Sciatic nerve (tissue), 2 donors: ENCODE measurements around the gene PTPRG. TPM values are rescaled to one million over a fixed set of nuclear protein-coding genes. Genes with fewer than 3 reads are reported as not detected.
"Not testable (repeated sequence)": the region's sequence is repeated elsewhere in the genome, so short reads cannot be mapped to it uniquely, and the experiment has no call there.

Source experiments
- ATAC-seq: fragments of 200-7000 bp; cut with Tn5 transposase; one replicate; pipeline ENCODE4 v1.9.1; 2020; ENCODE audit warnings: mild to moderate bottlenecking, moderate library complexity
- DNase-seq: peaks from one replicate; pipeline ENCODE4 v3.0.0-alpha.2; 2020; ENCODE audit warnings: low spot score
- intact Hi-C: fragments of 100-400 bp; cut with DNase I; formaldehyde crosslinking; loops from one replicate; pipeline ENCODE4 v1.14.2; 2022
- total RNA-seq: library from RNA; stranded (reverse); fragmentation: NEBNext Ultra II Directional; extraction: Animal tissue kit (Norgen Biotek cat#: 25700); gene quantifications from one replicate; pipeline ENCODE4 v1.2.1, GENCODE V29; 2021
- donor health status: DM: no; HTN: no; CAD: no.
- donor health status: DM: no; HTN: no; CAD: no.

The PTPRG gene
- total RNA-seq, 1 donor from 2014 or later: 67.7 TPM

- ATAC-seq (no peak), DNase-seq (no peak)
- intact Hi-C loops: no loop called here
Measured at GRCh38 chr3:61730056-61730455, 168.7 kb downstream of the PTPRG start.

GRCh38 chr3:61730577-61731231, 169.3 kb downstream of the PTPRG start:
- ATAC-seq: no peak
- intact Hi-C loops: no loop called here
- no peak for DNase-seq

- intact Hi-C loops: no loop called here
- DNase-seq (no peak), ATAC-seq (no peak)
Measured at GRCh38 chr3:61733000-61733399, 171.6 kb downstream of the PTPRG start.

GRCh38 chr3:61733876-61734275, 172.5 kb downstream of the PTPRG start:
- ATAC-seq (peak; percentile 65), DNase-seq (no peak)
- intact Hi-C loops: loop anchor here (2.0 kb wide), 1 partner anchor 49 kb away; no protein-coding TSS in a partner anchor

- DNase-seq (no peak), ATAC-seq (peak; percentile 40)
- intact Hi-C loops: loop anchor here (2.0 kb wide), 1 partner anchor 50 kb away; no protein-coding TSS in a partner anchor
Measured at GRCh38 chr3:61734749-61735686, 173.6 kb downstream of the PTPRG start.

DNA sequence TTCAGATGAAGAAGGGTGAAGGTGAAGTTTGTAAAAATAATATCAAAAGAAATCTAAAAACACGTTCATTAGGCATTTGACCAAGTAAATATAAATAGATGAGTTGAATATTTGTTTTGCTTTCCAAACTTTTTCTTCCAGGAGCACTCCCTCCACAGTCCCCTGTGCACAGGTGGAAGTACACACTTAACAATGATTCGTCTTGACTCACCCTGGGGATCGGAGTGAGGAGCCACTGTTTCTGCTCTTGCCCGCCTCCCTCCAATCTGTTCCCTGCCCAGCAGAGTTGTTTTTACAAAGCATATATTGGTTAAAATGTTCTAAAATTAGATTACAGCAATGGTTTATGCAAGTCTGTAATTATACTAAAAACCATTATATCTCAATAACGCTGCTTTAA, 175.1 kb downstream of the PTPRG start:
- ATAC-seq (no peak), DNase-seq (no peak)
- intact Hi-C loops: no loop called here

DNA sequence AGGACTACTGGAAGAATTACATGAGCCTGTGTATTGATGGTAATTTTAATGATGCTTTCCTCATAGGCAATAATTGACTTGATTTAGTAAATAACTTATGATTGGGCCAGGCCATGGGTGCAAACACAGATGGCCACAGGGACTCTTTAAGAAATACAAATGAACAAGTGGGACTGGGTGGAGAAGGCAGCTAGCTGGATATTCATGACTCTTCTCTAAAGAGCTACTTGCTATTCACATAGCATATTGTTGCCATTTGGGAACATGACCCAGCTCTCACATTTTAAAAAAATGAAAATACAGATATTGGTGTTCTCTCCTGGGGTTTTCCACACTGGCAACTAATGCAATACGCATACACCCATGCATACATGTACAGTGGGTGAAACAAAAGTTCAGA, 178.3 kb downstream of the PTPRG start:
- intact Hi-C loops: loop anchor here (5.0 kb wide), 1 partner anchor 1183 kb away; no protein-coding TSS in a partner anchor
- ATAC-seq (no peak), DNase-seq (no peak)

GRCh38 chr3:61740494-61740893, 179.1 kb downstream of the PTPRG start:
- DNase-seq: no peak
- ATAC-seq: no peak
- intact Hi-C loops: loop anchor here (5.0 kb wide), 1 partner anchor 1182 kb away; no protein-coding TSS in a partner anchor

DNA sequence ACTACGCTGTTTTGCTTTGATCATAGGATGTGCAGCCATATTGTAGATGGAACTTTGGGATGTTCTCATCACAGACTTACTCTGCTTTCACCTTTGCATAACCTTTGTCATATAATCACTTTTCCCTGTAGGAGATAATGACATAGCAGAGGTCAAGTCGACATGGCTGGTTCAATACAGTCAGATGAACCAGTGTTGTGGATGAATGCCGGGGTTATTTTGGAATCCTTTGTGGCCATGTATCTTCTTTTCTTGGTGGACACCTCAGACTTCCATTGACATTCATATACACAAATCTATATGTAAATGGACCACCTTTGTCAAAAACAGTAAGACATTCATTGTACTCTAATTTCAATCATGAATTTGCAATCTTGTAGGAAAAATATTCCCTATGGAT, 180.2 kb downstream of the PTPRG start:
- DNase-seq (no peak), ATAC-seq (no peak)
- intact Hi-C loops: loop anchor here (5.0 kb wide), 1 partner anchor 1181 kb away; no protein-coding TSS in a partner anchor

GRCh38 chr3:61742006-61742405, 180.6 kb downstream of the PTPRG start:
- DNase-seq: no peak
- intact Hi-C loops: loop anchor here (5.0 kb wide), 1 partner anchor 1180 kb away; no protein-coding TSS in a partner anchor
- no peak for ATAC-seq

DNA sequence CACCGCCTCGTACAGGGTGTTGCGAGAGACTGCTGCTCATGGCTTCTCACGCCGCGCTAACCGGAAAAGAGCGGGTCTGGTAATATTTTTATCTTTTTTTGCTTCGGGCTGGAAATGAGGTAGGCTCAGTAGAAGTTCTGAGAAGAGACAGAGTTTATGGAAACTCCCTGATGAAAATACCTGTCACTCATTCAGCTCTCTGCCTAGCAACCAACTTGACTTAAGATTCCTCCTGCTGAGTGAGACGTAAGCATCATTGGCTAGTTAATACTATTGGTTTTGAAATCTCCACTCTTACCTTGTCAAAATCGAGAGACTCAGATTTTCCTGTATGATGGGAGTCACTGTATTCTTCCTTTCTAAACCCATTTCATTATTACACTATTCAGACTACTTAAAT, 181.7 kb downstream of the PTPRG start:
- intact Hi-C loops: loop anchor here (5.0 kb wide), 1 partner anchor 1179 kb away; no protein-coding TSS in a partner anchor
- ATAC-seq: no peak
- DNase-seq: no peak

DNA sequence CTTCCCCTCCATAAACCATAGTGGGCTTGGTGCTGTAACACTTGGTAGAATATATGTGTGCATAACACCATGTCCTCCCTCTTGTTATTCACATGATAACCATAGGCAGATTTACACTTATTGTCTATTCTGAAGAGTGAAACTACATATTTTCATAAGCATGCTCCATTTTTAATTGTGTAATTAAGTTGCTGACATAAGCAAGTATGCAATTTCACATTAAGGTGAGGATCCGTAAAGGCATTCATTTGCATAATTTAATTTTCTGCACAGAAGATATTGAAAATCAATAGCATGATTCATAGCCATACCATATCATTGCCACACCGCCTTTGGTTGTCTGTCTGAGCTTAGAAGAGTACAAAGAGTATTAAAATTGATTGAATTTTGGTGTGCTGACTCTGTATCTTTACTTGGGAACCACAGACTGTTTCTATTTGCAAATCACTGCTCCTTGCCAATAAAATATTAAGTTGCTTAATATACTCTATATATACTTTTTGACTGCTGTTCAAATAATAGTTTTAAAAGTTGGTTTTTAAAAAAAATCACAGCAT, 182.4 kb downstream of the PTPRG start:
- ATAC-seq (no peak), DNase-seq (no peak)
- intact Hi-C loops: loop anchor here (5.0 kb wide), 1 partner anchor 1179 kb away; no protein-coding TSS in a partner anchor

DNA sequence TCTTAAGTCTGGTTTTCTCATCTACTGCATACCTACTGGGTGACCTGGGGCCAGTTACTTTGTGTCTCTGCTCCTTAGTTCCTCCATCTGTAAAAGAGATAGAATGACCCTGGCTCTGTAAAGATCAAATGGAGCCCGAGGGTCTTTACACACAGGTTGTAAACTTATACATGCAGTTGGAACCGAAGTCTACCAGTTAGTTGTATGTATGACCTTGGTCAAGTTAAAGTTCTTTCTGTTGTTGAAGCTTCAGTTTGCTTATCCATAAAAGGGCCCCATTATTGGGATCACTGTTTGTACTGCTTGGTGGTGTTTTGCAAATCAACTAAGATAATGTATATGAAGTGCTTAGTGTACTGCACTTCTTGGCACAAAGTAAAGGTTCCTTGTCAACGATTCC, 186.9 kb downstream of the PTPRG start:
- DNase-seq: no peak
- intact Hi-C loops: no loop called here
- ATAC-seq: no peak

DNA sequence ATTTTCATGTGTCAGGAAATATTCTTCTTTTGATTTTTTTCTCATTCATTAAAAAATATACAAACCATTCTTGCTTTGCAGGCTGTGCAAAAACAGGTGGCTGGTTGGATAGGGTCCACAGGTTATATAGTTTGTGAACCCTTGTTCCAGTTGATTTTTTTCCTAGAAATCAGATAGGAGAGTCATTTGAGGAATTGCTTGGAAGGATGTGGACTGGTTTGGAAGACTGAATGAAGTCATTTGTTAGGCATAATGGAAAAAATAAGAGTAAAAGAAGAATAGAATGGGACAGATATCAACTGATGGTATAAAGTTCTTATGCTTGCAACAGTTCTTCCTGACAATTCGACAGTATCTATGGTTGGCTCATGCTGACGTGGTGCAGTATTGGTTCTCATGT, 189.4 kb downstream of the PTPRG start:
- intact Hi-C loops: no loop called here
- ATAC-seq (no peak), DNase-seq (no peak)

GRCh38 chr3:61758839-61759238, 197.5 kb downstream of the PTPRG start:
- ATAC-seq (no peak), DNase-seq (no peak)
- intact Hi-C loops: no loop called here

GRCh38 chr3:61760783-61761182, 199.4 kb downstream of the PTPRG start:
- DNase-seq, intact Hi-C loops, ATAC-seq: not testable (repeated sequence)

DNA sequence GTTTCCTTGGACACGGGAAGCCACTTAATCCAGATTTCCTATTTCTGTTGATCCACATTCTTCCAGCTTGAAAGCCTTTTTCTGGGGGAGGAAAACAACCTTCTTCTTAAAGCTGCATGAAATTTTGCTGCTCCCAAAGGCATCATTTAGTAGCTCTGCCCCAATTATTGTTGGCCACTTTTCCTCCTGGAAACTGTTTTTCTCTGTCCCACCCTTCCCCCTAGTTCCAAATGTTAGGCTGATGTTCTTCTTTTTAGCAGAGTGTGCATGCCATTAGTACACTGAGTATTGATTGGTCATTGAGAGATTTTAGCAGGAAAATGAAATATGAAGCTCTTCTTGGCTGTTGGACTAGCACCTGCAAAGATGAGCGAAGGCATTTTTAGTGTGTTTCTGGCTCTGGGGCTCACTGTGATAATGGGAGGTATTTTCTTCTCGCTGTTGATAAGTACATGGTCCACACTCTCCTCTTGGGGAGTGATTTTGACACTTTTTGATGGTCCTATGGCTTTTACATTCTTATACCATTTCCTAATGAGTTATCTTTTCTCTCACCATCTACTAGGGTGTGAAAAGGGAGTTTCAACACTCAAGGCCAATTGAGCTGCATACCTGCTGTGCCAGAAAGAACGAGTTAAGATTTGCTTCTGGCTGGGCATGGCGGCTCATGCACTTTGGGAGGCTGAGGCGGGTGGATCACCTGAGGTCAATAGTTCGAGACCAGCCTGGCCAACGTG, 200.5 kb downstream of the PTPRG start:
- ATAC-seq: peak; percentile 86
- intact Hi-C loops: no loop called here
- no peak for DNase-seq

DNA sequence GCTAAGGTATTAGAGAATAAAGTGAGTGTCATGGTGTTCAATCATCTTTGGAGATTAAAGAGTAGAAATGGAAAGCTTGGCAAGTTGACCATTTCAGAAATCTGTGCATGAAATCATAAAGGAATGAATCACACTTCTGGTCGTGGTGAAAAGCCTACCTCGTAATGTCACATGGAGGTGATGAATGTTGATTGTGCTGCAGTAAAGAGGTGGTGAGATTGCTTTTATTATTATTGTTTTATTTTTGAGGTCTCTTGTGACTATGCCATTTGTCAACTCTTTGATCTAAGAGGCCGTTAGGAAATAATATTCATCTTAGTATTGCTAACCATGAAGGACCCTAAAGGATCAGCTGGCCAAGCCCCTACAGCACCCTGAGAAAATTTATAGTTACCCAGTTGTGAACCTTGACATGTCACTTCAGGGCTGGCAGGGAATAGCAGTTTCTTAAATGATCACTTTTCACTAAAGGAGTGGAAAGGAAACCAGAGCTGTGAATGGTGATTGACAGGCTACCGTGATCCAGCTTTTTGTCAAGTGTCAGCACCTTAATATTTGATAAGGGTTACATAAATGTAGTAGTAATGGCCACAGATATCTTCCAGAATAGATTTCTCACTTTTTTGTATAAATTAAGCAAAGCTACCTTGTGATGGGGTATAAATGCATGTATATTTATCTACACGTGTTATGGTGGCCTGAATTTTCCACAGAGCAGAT, 203.9 kb downstream of the PTPRG start:
- no peak for ATAC-seq
- DNase-seq: no peak
- intact Hi-C loops: no loop called here
